Cardiac muscle cell (in vitro differentiated cells and primary cell): ENCODE data around the gene WIF1. TPM values are rescaled to one million over a fixed set of nuclear protein-coding genes. Genes with fewer than 3 reads are reported as not detected.
A peak's percentile ranks its signal among the peaks of the same experiment; 100 is the strongest.

Source experiments
- DNase-seq, 2 donors: peaks; one replicate each; pipeline versions ENCODE4 v3.0.0 to v3.0.0-alpha.2; 2010 to 2017; ENCODE audit warnings: low read depth in 1 of 2, low spot score in 1 of 2
- H3K27ac ChIP-seq: fragments of 200-600 bp; sonication (generic); 2 replicates; pipeline ENCODE4 v1.5.1; 2016
- H3K27me3 ChIP-seq: fragments of 200-600 bp; sonication (generic); 2 replicates; pipeline ENCODE4 v1.6.0; 2016; ENCODE audit warnings: control low read depth
- H3K36me3 ChIP-seq: fragments of 200-600 bp; sonication (generic); 2 replicates; pipeline ENCODE4 v1.5.1; 2016; ENCODE audit warnings: control low read depth
- H3K4me1 ChIP-seq: fragments of 200-600 bp; sonication (generic); 2 replicates; pipeline ENCODE4 v1.8.1; 2017; ENCODE audit warnings: low read depth, mild to moderate bottlenecking, mixed run types
- H3K4me3 ChIP-seq: fragments of 200-600 bp; sonication (generic); 2 replicates; pipeline ENCODE4 v1.5.1; 2016; ENCODE audit warnings: mild to moderate bottlenecking
- H3K9me3 ChIP-seq: fragments of 200-600 bp; sonication (generic); 2 replicates; pipeline ENCODE4 v1.5.1; 2017; ENCODE audit warnings: low read depth, mild to moderate bottlenecking, control low read depth
- CTCF ChIP-seq: IDR thresholded peaks from 2 replicates; pipeline ENCODE4 v1.5.1; 2012; ENCODE audit warnings: low read depth, mild to moderate bottlenecking, low read length
- polyA plus RNA-seq: library from polyadenylated mRNA; unstranded; fragments of >200 nt; fragmentation: Nextera tagmentation; extraction: Ambion mirVana; gene quantifications from 2 replicates; pipeline ENCODE4 v1.2.1, GENCODE V29; 2016
- total RNA-seq: library from RNA; depleted of rRNA; stranded (reverse); fragments of >200 nt; gene quantifications from 2 replicates; pipeline ENCODE4 v1.2.3, GENCODE V29; 2016

WIF1 gene
- total and polyA plus RNA-seq, 2 experiments from 2014 or later, result not detected

- no peak for TF ChIP-seq CTCF
Measured at GRCh38 chr12:65133879-65134278, 12.8 kb upstream of the WIF1 start.

GRCh38 chr12:65126482-65126881, 5.4 kb upstream of the WIF1 start:
- DNase-seq, result peak in 1 of 2 donors; percentile 82
- Histone ChIP-seq H3K27me3 (peaks cover 44% of the 10 kb centered on the region), H3K4me3 (no peak overlapping the region), H3K27ac (no peak overlapping the region), H3K36me3 (no peaks in the 10 kb centered on the region), H3K9me3 (no peaks in the 10 kb centered on the region), H3K4me1 (peaks cover 14% of the 10 kb centered on the region)
- TF ChIP-seq CTCF, result no peak

More at GRCh38 chr12:65133879-65134278, 12.8 kb upstream of the WIF1 start:
- Histone ChIP-seq H3K27ac (no peak overlapping the region), H3K36me3 (no peaks in the 10 kb centered on the region), H3K9me3 (no peaks in the 10 kb centered on the region), H3K4me1 (no peaks in the 10 kb centered on the region), H3K27me3 (peaks cover 35% of the 10 kb centered on the region), H3K4me3 (no peak overlapping the region)
- DNase-seq, result no peak

- peak in 1 of 2 donors; percentile 56 for DNase-seq
- Histone ChIP-seq H3K36me3 (no peaks in the 10 kb centered on the region), H3K9me3 (no peaks in the 10 kb centered on the region), H3K27ac (peak overlapping the region; percentile 2), H3K4me3 (no peak overlapping the region), H3K4me1 (peaks cover 14% of the 10 kb centered on the region), H3K27me3 (peaks cover 45% of the 10 kb centered on the region)
- no peak for TF ChIP-seq CTCF
Measured at GRCh38 chr12:65125975-65126374, 4.9 kb upstream of the WIF1 start.

DNA sequence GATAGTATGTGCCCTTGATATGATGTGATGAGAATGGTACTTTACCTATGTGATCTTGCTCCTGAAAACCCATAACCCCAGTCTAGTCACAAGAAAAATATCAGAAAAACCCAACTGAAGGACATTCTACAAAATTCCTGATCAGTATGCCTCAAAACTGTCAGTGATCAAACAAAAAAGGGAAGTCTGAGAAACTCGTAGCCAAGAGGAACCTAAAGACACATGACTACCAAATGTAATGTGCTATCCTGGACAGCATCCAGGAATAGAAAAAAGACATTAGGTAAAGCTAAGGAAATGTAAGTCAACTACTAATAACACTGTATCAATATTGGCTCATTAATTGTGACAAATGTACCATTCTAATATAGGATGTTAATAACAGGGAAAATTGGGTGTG, 4.1 kb upstream of the WIF1 start:
- Histone ChIP-seq H3K27ac (no peak overlapping the region), H3K9me3 (no peaks in the 10 kb centered on the region), H3K36me3 (no peaks in the 10 kb centered on the region), H3K4me1 (peaks cover 14% of the 10 kb centered on the region), H3K27me3 (peaks cover 51% of the 10 kb centered on the region), H3K4me3 (no peak overlapping the region)
- no peak for DNase-seq
- TF ChIP-seq CTCF, result no peak

GRCh38 chr12:65123435-65124063, 2.4 kb upstream of the WIF1 start:
- peaks cover 64% of the 10 kb centered on the region for H3K27me3 ChIP-seq
- H3K4me3 ChIP-seq, result no peak overlapping the region
- no peaks in the 10 kb centered on the region for H3K36me3 ChIP-seq
- DNase-seq, result peak; percentile 59 to 68
- no peak overlapping the region for H3K27ac ChIP-seq
- H3K9me3 ChIP-seq, result no peaks in the 10 kb centered on the region
- TF ChIP-seq CTCF, result peak; percentile 74
- peaks cover 14% of the 10 kb centered on the region for H3K4me1 ChIP-seq
